Raji (cell line): ENCODE data around the gene HS6ST2.

Experiments
- POLR2A ChIP-seq: IDR thresholded peaks from 2 replicates; pipeline ENCODE4 v1.6.1; 2011; ENCODE audit warnings: low read depth, low read length, control low read depth; ENCODE audit not compliant: insufficient read depth

The HS6ST2 gene

DNA sequence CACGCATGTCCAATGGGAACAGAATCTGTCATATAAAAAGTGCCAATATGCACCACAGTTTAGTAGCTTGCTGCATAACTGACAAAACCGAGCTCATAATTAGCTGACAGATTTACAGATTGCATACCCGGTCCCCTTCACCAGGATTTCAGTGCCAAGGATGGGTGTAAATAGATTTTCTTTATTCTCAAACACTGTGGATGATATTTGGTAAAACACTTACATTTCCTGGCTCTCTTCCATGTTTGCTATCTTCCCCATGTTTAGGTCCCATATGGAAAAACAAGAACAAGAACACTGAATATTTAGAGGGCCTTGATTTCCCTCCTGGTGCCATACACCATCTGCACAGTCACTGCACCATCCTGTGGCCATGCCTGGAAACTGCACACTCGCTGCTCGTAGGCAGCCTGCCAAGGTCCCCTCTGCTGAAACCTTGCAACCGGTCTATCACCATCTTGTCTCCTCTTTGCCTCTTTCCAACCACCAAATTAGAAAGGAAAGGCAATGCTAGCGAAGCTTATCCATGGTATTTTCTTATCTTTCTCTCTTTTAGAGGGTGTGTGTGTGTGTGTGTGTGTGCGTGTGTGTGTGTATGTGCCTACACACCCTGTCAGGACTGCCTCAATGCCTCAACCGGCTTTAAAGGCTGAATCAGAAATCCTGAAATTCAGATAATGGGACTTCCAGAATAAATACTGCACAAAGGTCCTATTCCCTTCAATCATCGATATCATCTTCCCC, 345.4 kb downstream of the HS6ST2 start:
- no peak for TF ChIP-seq POLR2A

DNA sequence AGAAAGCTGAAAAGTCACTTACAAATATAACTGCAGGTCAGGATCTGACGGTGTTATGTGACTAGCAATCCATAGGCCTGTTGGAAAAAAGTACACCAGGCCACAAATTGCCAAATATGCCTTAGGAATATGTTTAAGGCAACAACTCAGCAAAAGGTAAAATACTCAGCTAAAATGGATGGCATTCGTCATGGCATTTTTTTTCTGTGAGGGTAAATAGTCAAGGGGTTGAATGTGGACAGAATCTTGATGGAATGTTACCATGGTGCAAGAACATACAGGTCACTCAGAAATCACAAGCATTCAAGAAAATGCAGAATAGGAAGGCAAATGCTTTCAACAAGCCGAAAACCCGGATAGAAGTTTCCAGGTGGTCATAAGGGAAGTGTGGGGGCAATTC, 347.9 kb downstream of the HS6ST2 start:
- TF ChIP-seq POLR2A: no peak

DNA sequence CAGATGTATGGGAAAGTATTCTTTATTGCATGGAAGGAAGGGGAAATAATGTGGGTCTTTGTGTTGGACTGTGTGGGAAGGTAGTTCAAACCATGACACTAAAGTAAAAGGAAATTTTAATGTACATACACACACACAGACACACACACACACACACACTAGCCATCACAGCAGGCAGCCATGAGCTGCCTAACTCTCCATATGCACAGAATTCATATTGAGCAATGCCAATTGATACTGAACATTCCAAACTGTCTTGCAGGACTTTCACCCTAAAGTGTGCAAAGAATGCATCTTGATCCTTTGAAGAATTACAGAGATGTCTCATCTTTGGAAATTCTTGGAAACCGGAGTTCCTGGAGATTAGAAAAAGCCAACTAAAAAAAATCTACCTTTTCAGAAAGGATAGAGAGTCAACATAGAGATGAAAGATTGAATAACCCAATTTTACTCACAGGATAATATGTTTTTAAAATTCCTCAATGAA, 349.0 kb downstream of the HS6ST2 start:
- TF ChIP-seq POLR2A: no peak

DNA sequence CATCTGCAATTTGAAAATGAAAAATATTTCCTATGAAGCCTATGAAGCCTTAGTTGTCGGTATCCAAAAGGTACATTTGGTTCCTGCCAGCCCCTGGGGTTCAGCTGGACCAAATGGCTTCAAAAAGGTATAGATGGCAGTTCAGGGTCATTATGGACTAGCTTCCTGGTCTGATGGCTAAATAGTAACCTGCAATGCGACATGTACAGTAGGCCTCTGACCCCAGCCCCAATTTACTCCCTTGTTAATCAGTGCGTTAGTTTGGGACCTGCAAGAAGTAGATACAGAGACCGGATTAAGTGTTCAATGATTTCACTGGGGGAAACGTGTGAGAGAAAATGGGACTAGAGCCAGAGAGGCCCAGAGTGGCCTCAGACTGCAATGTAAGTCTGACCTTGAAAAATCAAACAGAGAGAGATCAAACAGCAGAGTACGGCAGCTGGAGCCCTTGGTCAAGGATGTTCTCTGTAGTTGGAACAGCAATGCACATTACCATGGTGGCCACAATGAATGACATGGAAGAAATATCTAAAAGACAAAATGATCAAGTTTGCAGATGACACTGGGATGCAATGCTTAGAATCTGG, 354.6 kb downstream of the HS6ST2 start:
- no peak for TF ChIP-seq POLR2A

DNA sequence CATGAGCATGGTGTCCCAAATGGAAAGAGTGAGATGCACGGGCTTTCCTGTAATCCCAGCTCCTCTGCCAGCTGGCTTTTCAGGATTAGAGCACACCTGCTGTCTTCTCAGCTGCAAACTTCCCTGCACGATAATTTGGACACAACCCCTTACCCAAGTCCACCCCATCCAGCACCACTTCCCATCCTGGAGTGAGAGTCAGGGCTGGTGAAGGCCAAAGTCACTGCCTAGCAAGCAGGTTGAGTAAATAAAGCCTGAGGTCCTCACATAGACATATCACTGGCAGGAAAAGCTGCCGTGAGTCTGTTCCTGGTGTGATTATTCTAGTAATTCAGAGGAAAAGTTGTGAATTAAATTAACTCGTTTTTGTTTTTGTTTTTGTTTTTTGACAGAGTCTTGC, 355.7 kb downstream of the HS6ST2 start:
- TF ChIP-seq POLR2A: no peak

DNA sequence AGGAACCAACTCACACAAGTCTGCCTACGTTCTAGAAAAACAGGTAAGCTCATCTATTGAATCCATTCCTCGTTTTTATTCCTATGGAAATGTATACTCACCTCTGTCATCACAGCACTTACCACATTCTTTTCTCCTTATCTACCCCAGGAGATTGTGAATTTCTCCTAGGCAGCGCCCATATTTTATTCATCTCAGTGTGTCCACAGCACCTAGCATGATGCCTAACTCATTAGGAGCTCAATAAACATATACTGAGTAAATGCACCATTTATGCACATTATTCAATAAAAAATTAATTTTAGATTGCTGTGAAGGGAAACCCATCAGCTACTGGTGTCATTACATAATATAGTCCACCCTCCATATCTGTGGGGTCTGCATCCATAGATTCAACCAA, 363.4 kb downstream of the HS6ST2 start:
- TF ChIP-seq POLR2A: no peak

DNA sequence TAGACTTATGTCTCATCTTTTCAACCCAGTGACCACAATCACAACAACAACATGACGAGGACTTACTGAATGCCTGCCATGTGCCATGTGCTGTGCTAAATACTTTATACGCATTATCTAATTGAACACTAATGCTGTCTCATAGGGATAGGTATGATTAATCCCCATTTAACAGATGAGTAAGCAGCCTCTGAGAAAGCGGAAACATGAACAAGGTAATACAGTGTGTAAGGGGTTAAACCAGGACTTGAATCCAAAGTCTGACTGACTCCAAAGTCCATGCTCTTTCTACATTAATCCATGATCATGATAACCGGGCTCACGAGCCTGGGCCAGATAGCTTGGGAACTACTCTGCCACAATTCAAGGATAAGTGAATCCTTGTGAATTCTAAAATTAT, 364.3 kb downstream of the HS6ST2 start:
- no peak for TF ChIP-seq POLR2A

DNA sequence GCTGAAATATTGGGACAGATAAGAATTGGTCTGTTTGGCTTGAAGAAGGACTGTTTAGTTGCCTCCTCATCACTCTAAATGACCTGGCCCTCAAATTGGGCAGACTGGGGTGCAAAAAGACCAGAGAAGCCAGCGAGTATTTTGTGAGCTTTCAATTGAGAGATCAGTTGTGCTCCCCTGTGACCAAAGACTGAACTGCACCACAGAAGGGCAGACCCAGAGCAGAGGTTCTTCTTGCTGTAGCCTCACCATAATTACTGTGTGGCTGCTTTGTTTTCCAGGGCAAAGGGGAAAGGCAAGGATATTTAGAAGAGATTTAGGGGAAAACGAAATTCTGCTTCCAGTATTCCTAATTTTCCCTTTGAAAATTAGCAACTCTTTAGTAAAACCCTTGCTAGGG, 365.5 kb downstream of the HS6ST2 start:
- no peak for TF ChIP-seq POLR2A

DNA sequence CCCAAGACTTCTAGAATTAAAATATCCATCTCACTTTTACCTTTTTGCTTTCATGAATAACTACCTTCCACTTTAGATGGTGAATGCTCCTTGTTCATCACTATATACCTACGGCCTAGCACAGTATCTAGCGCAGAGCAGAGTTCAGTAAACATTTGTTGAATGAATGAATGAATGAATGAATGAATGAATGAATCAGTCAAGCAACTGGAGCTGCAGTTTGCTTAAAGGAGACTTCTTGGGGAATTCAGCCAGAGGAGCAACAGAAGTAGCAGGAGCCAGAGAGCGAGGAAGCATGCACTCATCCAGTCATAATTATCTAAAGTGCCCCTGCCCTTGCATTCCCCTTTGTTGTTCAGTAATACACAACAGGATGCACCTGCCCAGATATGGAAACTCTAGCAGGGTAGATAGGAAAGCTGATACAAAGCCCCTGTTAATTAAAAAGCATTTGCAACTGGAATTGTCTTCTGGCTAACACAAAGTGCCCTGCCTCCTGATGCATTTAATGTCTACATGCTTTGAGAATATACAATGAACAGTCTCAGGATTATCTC, 366.6 kb downstream of the HS6ST2 start:
- no peak for TF ChIP-seq POLR2A

DNA sequence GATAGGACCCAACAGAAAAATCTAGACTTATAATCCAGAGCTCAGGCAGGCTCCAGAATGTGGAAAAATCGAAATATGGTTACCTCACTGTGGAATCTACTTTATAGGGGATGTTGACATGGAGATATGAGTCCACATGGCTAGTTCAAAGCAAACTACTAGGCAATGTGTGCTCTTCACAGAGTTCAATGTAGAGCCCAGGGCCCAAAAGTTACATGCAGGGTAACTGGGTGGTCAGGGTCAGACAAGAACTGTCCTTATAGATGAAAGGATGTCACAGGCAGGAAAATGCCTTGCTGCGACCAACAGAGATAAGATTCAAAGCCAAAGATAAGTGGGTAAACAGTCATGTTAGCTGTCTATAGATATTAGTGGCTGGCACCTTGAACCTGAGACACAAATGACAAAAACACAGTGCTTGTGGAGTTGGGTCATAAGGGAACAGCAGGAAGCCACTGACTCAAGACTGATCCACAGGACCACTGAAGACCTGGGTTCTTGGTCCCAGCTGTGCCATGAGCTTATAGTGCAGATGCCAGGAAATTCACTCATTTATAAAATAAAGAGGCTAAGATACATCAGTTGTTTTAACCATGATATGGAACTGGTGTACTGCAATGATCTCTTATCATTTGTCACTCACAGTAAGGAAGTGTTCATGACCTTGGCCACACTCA, 367.9 kb downstream of the HS6ST2 start:
- TF ChIP-seq POLR2A: no peak

DNA sequence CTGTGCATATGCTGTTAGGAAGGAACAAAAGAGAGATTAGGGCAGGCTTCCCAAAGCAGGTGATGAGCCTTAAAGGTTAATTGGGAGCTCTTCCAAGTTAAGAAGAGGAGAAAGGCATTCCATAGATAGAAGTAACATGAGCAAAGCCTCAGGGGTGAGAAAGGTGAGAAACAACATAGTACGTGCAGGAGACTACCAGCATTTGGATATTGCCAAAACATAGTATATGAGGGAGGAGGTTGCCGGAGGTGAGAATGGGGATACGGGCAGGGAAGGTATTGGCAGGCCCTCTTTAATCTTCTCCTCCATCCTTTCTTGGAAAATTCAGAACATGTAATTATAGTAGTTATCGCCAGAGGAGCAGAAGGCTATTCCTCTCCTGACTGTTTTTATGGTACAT, 373.5 kb downstream of the HS6ST2 start:
- no peak for TF ChIP-seq POLR2A

DNA sequence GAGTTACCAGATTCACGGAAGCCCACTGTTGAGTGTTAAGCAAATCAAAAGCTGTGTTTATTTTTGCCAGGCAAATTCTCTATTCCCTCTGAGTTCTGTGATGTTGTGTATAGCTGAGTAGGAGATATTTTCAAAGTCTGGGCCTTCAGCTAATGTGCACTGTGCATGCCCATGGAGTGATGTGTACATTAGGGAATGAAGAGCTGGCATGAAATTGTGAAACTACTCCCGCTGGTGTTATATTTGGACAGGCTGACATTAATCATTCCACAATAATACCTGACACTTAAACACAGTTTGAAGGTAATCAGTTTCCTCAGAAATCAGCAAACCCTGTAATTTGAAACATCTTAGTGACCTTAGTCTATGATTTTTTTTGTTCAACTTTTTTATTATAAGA, 381.5 kb downstream of the HS6ST2 start:
- TF ChIP-seq POLR2A: no peak
